Measurements from ENCODE around the gene NCOA7.

GRCh38 chr6:125829433-125829832, 38.7 kb downstream of the NCOA7 start:
- TF ChIP-seq TAF1 (IDR thresholded peaks at IDR 0.05; ENCODE audit: borderline replicate concordance, low read depth, low read length), result no peak
- no peak for TF ChIP-seq POLR2A (IDR thresholded peaks at IDR 0.05; ENCODE audit: low read depth, low read length)
- TF ChIP-seq POLR2AphosphoS5 (IDR thresholded peaks at IDR 0.05; ENCODE audit: low read depth, low read length), result no peak

Measured in GM12892 (cell line).